Psoas muscle (tissue), 8 donors: Measurements from ENCODE around the gene CPVL. TPM values are rescaled to one million over a fixed set of nuclear protein-coding genes. Genes with fewer than 3 reads are reported as not detected.
A peak's percentile ranks its signal among the peaks of the same experiment; 100 is the strongest.

Experiments
- ATAC-seq, 4 donors: fragments of 200-7000 bp; cut with Tn5 transposase; one replicate each; pipeline ENCODE4 v1.9.1; 2020; ENCODE audit warnings: moderate library complexity in 3 of 4, mild to moderate bottlenecking in 2 of 4
- DNase-seq, 2 donors: peaks; one replicate each; pipeline ENCODE4 v3.0.0-alpha.2; 2020
- H3K27ac ChIP-seq: fragments of 200-600 bp; one replicate; pipeline ENCODE4 v1.8.0; 2022
- H3K27me3 ChIP-seq, 3 donors: fragments of 200-600 bp in 1 of 3; one replicate each; pipeline versions ENCODE4 v1.6.1 to v1.8.0; 2013 to 2022; ENCODE audit warnings: low read length in 2 of 3, mild to moderate bottlenecking in 2 of 3, moderate library complexity in 1 of 3; ENCODE audit not compliant: insufficient read depth in 3 of 3
- H3K36me3 ChIP-seq, 2 donors: fragments of 200-600 bp in 1 of 2; one replicate each; pipeline versions ENCODE4 v1.6.1 to v1.8.0; 2013 to 2022; ENCODE audit warnings: low read depth in 1 of 2, mild to moderate bottlenecking in 1 of 2, moderate library complexity in 1 of 2; ENCODE audit not compliant: insufficient read depth in 1 of 2
- H3K4me1 ChIP-seq: fragments of 200-600 bp; one replicate; pipeline ENCODE4 v1.8.0; 2022
- H3K4me3 ChIP-seq: fragments of 200-600 bp; one replicate; pipeline ENCODE4 v1.8.0; 2022; ENCODE audit warnings: mild to moderate bottlenecking
- H3K9me3 ChIP-seq: fragments of 200-600 bp; one replicate; pipeline ENCODE4 v1.8.0; 2022
- WGBS, 3 donors: extraction: QIAGEN DNeasy Blood & Tissue Kit; methylation state at CpG; one replicate each; pipeline versions ENCODE4 v1.1.6 to v1.1.7; 2013; 5-methylcytosine and 5-hydroxymethylcytosine counted together
- intact Hi-C, 2 donors: fragments of 100-400 bp; cut with DNase I; formaldehyde crosslinking; loops; one replicate each; pipeline versions ENCODE4 v1.11.0 to v1.14.2; 2022
- polyA plus RNA-seq, 3 donors: library from polyadenylated mRNA; stranded (reverse); fragments of 200-250 nt; gene quantifications; one replicate each; pipeline ENCODE4 v1.2.3, GENCODE V29; 2013
- total RNA-seq, 4 donors: library from RNA; stranded (reverse); fragmentation: NEBNext Ultra II Directional in 2 of 4; extraction: Animal tissue kit (Norgen Biotek cat#: 25700) in 2 of 4; gene quantifications; one replicate each; pipeline versions ENCODE4 v1.2.1 to v1.2.4, GENCODE V29; 2021 to 2023
- TF ChIP-seq, protein P1 (sequence below): fragments of 200-600 bp; IDR thresholded peaks from one replicate; pipeline ENCODE4 v1.8.0; 2022; ENCODE audit warnings: antibody characterized with exemption
- donor health status: healthy with polysubstance abuse.
- donor health status: DM: no; HTN: no; CAD: no; lungs with moderate emphysema.
- donor health status: Bipolar disorder and iron deficiency.
- donor health status: healthy.
- donor health status: DM: yes; HTN: yes; CAD: no.
- donor health status: DM: no; HTN: no; CAD: no.
- donor health status: DM: no; HTN: no; CAD: no.
- donor health status: DM: yes; HTN: yes; CAD: no.

The CPVL gene
- total and polyA plus RNA-seq, 7 donors = 1.6 to 49.6 (median 6.1) TPM

DNA sequence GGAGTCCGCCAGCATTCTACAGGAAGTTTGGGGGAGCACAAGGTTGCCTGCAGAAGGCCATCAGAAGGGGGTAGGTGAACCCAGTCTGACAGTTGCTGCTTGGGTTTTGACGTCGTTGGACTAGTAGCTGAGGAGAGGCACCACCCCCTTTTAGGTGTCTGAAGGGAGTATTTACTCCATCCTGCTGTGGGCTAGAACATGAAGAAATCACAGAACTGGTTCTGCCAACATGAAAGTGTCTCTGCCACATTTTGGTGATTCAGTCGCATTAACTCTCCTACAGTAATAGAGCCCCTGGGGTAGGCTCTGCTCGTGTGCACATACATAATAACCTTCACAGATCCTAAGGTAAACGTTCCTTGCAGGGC is 187.4 kb downstream of the CPVL start:
- intact Hi-C loops = loop anchor here in 1 of 2 donors (10.0 kb wide), 1 partner anchor 146 kb away; no protein-coding TSS in a partner anchor
- DNase-seq = no peak
- peak overlapping the region; percentile 41 for H3K27ac ChIP-seq
- TF ChIP-seq, protein P1, sequence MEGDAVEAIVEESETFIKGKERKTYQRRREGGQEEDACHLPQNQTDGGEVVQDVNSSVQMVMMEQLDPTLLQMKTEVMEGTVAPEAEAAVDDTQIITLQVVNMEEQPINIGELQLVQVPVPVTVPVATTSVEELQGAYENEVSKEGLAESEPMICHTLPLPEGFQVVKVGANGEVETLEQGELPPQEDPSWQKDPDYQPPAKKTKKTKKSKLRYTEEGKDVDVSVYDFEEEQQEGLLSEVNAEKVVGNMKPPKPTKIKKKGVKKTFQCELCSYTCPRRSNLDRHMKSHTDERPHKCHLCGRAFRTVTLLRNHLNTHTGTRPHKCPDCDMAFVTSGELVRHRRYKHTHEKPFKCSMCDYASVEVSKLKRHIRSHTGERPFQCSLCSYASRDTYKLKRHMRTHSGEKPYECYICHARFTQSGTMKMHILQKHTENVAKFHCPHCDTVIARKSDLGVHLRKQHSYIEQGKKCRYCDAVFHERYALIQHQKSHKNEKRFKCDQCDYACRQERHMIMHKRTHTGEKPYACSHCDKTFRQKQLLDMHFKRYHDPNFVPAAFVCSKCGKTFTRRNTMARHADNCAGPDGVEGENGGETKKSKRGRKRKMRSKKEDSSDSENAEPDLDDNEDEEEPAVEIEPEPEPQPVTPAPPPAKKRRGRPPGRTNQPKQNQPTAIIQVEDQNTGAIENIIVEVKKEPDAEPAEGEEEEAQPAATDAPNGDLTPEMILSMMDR = no peak
- ATAC-seq = no peak
- H3K36me3 ChIP-seq = no peaks in the 10 kb centered on the region
- 54 to 60% (median 56%) methylated on average over 6 of the region's 6 CpGs for WGBS, 3 donors
- peaks cover 16% of the 10 kb centered on the region for H3K4me1 ChIP-seq
- no peaks in the 10 kb centered on the region for H3K9me3 ChIP-seq
- H3K4me3 ChIP-seq = peak overlapping the region; percentile 78
- peaks cover 0 to 21% (median 5%) of the 10 kb centered on the region in 3 donors for H3K27me3 ChIP-seq

DNA sequence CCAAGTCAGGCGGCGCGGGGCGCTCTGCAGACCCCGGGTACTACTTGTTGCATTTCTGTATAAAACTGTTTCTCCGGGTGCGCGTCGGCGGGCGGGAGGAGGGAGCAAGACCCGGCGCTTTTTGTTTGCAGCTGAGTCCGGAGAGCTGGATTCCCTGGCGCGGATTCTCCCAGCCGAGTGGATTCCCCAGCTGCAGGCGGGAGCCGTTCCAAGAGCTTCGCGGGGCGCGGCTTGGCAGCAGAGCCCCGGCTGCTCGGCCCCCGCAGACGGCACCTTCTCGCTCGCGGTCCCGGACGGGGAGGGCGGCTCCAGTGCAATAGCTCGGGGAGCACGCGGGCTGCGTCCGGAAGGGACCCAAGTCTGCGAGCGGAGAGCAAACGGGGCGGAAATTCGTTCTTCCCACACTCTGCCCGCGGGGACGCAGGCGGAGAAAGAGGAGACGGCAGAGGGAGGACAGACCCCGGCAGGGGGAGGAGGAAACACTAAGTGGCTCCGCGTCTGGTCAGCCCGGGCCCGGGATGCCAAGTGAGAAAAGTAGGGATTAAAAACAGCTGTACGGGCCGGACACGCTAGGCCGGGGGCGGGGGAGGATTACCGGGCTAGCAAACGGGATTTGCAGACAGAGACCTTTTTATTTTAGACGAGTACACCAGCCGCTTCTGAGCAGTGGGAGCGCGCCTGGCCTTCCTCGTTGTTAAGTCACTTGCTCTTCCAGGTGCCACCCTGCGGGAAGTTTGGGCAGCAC is 187.9 kb downstream of the CPVL start, which contains the start of gene TRIL:
Gene TRIL (minus strand): TSS at position 96 of the 745 bp plus-strand sequence. CDS start 284 bp downstream, outside the sequence.
- peak; percentile 85 to 91 for DNase-seq
- Histone ChIP-seq H3K4me1 (peaks cover 16% of the 10 kb centered on the region), H3K27me3 (peaks cover 0 to 21% (median 5%) of the 10 kb centered on the region in 3 donors), H3K36me3 (no peaks in the 10 kb centered on the region), H3K9me3 (no peaks in the 10 kb centered on the region), H3K4me3 (peak within 1 kb of the TSS; percentile 78), H3K27ac (peak within 1 kb of the TSS; percentile 41)
- ATAC-seq = peak; percentile 24 to 60 (median 48)
- 7 to 15% (median 9%) methylated on average over 62 to 66 of the region's 66 CpGs for WGBS, 3 donors
- TF ChIP-seq, protein P1 = no peak
- intact Hi-C loops = loop anchor here in 1 of 2 donors (10.0 kb wide), 1 partner anchor 146 kb away; no protein-coding TSS in a partner anchor

DNA sequence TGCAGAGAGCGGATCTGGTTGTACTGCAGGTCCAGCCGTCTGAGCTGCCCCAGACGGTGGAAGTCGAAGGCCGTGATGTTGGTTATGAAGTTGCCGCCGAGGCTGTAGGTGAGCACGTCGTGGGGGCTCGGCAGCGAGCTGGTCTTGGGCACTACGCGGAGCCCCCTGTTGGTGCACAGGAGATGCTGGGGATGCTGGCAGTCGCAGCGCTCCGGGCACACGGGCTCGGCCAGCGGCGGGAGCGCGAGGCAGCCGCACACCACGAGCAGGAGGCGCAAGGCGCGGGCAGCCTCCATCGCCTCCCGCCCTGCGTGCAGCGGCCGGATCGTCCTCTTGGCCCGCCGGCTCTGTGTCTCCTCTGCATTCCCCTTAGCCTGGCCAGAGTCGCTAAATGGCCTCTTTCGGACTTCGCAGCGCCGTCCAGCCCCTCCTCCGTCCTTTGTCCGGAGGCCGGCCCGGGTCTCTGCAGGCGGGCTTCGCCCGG is 188.5 kb downstream of the CPVL start:
- WGBS, 3 donors = 1 to 5% (median 2%) methylated on average over 25 to 47 of the region's 47 CpGs
- ATAC-seq (peak in 2 of 4 donors; percentile 9 to 19), DNase-seq (no peak)
- peak overlapping the region; percentile 78 for H3K4me3 ChIP-seq
- H3K36me3 ChIP-seq = no peaks in the 10 kb centered on the region
- TF ChIP-seq, protein P1 = no peak
- intact Hi-C loops = loop anchor here (2.0 to 10.0 kb wide), 2 partner anchors 31 to 147 kb away; no protein-coding TSS in a partner anchor
- H3K9me3 ChIP-seq = no peaks in the 10 kb centered on the region
- peaks cover 16% of the 10 kb centered on the region for H3K4me1 ChIP-seq
- peak overlapping the region; percentile 41 for H3K27ac ChIP-seq
- peaks cover 0 to 21% (median 5%) of the 10 kb centered on the region in 3 donors for H3K27me3 ChIP-seq

DNA sequence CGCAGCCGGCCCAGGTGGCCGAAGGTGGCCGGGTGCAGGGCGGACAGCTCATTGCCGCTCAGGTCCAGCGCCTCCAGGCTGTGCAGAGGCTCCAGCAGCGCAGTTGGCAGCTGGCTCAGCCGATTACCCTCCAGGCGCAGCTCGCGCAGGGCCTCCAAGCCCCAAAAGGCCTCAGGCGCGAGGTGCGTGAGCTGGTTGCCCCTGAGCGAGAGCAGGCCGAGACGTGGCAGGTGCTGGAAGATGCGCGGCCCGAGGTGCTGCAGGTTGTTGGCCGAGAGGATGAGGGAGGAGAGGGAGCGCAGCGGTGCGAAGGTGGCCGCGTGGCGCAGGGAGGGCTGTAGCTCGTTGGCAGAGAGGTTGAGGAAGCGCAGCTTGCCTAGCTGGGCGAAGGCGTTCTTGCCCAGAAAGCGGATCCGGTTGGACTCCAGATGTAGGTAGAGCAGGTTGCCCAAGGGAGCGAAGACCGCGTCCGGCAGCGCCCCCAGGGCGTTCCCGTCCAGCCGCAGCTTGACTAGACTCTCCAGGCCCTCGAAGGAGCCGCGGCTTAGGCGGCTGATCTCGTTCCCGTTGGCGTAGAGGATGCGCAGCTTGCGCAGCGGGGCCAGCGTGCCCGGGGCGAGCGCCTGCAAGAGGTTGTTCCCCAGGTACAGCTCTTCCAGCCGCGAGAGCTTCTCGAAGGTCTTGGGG is 189.1 kb downstream of the CPVL start:
- 3 to 4% (median 4%) methylated on average over 54 to 59 of the region's 59 CpGs for WGBS, 3 donors
- Histone ChIP-seq H3K27ac (no peak overlapping the region), H3K27me3 (peaks cover 0 to 21% (median 5%) of the 10 kb centered on the region in 3 donors), H3K4me3 (peak overlapping the region; percentile 78), H3K9me3 (no peaks in the 10 kb centered on the region), H3K4me1 (peaks cover 16% of the 10 kb centered on the region), H3K36me3 (no peaks in the 10 kb centered on the region)
- peak; percentile 36 to 64 for DNase-seq
- intact Hi-C loops = loop anchor here (2.0 to 10.0 kb wide), 2 partner anchors 30 to 148 kb away; no protein-coding TSS in a partner anchor
- TF ChIP-seq, protein P1 = no peak
- ATAC-seq = peak; percentile 20 to 40 (median 27)
